Activated CD4-positive, alpha-beta T cell treated with anti-CD3 and anti-CD28 coated beads, Interleukin-2, amount 10 ng/mL, durations not matched to agents 7 days and 5 days (primary cell): ENCODE measurements around the gene RAB1B. TPM values are rescaled to one million over a fixed set of nuclear protein-coding genes. Genes with fewer than 3 reads are reported as not detected.
"Not testable (repeated sequence)": the region's sequence is repeated elsewhere in the genome, so short reads cannot be mapped to it uniquely, and the experiment has no call there.

Experiments used
- CTCF ChIA-PET: fragments of 350-600 bp; sonication (Branson Sonifier 250); formaldehyde crosslinking; loops from one replicate; lab custom pipeline; 2021; ENCODE audit warnings: antibody characterized with exemption; lab: Charles Lee
- POLR2A ChIA-PET: fragments of 350-600 bp; sonication (Branson Sonifier 250); formaldehyde crosslinking; loops from one replicate; lab custom pipeline; 2021; ENCODE audit warnings: antibody characterized with exemption; lab: Charles Lee
- DNase-seq: peaks from one replicate; pipeline ENCODE4 v3.0.0-alpha.2; 2020
- H3K27ac Mint-ChIP-seq: one replicate; pipeline ENCODE4 v1.8.0; 2021; ENCODE audit warnings: mild to moderate bottlenecking, moderate library complexity, mixed read lengths
- H3K27me3 Mint-ChIP-seq: one replicate; pipeline ENCODE4 v1.8.0; 2021; ENCODE audit warnings: mixed read lengths
- H3K36me3 Mint-ChIP-seq: one replicate; pipeline ENCODE4 v1.8.0; 2021; ENCODE audit warnings: low read depth, mixed read lengths
- H3K4me1 Mint-ChIP-seq: one replicate; pipeline ENCODE4 v1.8.0; 2021; ENCODE audit warnings: mixed read lengths
- H3K4me3 Mint-ChIP-seq: one replicate; pipeline ENCODE4 v1.8.0; 2021; ENCODE audit warnings: mild to moderate bottlenecking, moderate library complexity, mixed read lengths
- H3K9me3 Mint-ChIP-seq: one replicate; pipeline ENCODE4 v1.8.0; 2021; ENCODE audit warnings: mixed read lengths
- total RNA-seq, 2 experiments: library from RNA; stranded (reverse); gene quantifications; one replicate each; pipeline ENCODE4 v1.2.3, GENCODE V29; 2021

The RAB1B gene
- total RNA-seq, 2 experiments from 2014 or later = 151 to 174 TPM

GRCh38 chr11:66315921-66316811, 47.7 kb downstream of the RAB1B start:
- H3K4me3 Mint-ChIP-seq = peak overlapping the region; percentile 40
- peaks cover 6% of the 10 kb centered on the region for H3K9me3 Mint-ChIP-seq
- no peaks in the 10 kb centered on the region for H3K27me3 Mint-ChIP-seq
- peaks cover 70% of the 10 kb centered on the region for H3K4me1 Mint-ChIP-seq
- peak overlapping the region; percentile 41 for H3K27ac Mint-ChIP-seq
- CTCF ChIA-PET = interaction anchor here (0.9 to 3.8 kb wide), 5 partner anchors 11 to 93 kb away, joined by 3 to 17 read pairs (median 3); partner anchors contain the start of gene RIN1
- no peak for DNase-seq
- H3K36me3 Mint-ChIP-seq = peaks cover 12% of the 10 kb centered on the region
- POLR2A ChIA-PET = no interaction called here

GRCh38 chr11:66316849-66317251, 48.4 kb downstream of the RAB1B start, which contains the start of gene CD248:
Gene CD248 (minus strand): TSS chr11:66317044. CDS start chr11:66317027, 17 bp downstream.
- H3K4me3 Mint-ChIP-seq = peak within 1 kb of the TSS; percentile 42
- H3K9me3 Mint-ChIP-seq = peaks cover 6% of the 10 kb centered on the region
- peaks cover 12% of the 10 kb centered on the region for H3K36me3 Mint-ChIP-seq
- POLR2A ChIA-PET = no interaction called here
- H3K27me3 Mint-ChIP-seq = no peaks in the 10 kb centered on the region
- H3K4me1 Mint-ChIP-seq = peaks cover 68% of the 10 kb centered on the region
- H3K27ac Mint-ChIP-seq = peak within 1 kb of the TSS; percentile 97
- no peak for DNase-seq
- CTCF ChIA-PET = interaction anchor here (1.0 to 3.8 kb wide), 5 partner anchors 13 to 94 kb away, joined by 3 to 17 read pairs (median 3); partner anchors contain the start of gene YIF1A

- peaks cover 69% of the 10 kb centered on the region for H3K4me1 Mint-ChIP-seq
- DNase-seq = peak; percentile 44
- peak overlapping the region; percentile 42 for H3K4me3 Mint-ChIP-seq
- H3K27ac Mint-ChIP-seq = peak overlapping the region; percentile 97
- no peaks in the 10 kb centered on the region for H3K27me3 Mint-ChIP-seq
- H3K36me3 Mint-ChIP-seq = peaks cover 12% of the 10 kb centered on the region
- H3K9me3 Mint-ChIP-seq = peaks cover 6% of the 10 kb centered on the region
- ChIA-PET CTCF (interaction anchor here (0.6 to 3.8 kb wide), 6 partner anchors 12 to 1001 kb away, joined by 3 to 17 read pairs (median 3); partner anchors contain the start of gene YIF1A), POLR2A (no interaction called here)
These were observed 48.9 kb downstream of the RAB1B start for GRCh38 chr11:66317322-66317722.

GRCh38 chr11:66317723-66318599, 49.5 kb downstream of the RAB1B start:
- peaks cover 6% of the 10 kb centered on the region for H3K9me3 Mint-ChIP-seq
- peak; percentile 70 for DNase-seq
- H3K36me3 Mint-ChIP-seq = peaks cover 12% of the 10 kb centered on the region
- peak overlapping the region; percentile 97 for H3K27ac Mint-ChIP-seq
- peaks cover 72% of the 10 kb centered on the region for H3K4me1 Mint-ChIP-seq
- ChIA-PET CTCF (interaction anchor here (0.6 to 3.8 kb wide), 6 partner anchors 12 to 1002 kb away, joined by 3 to 17 read pairs (median 3); partner anchors contain the start of gene YIF1A), POLR2A (no interaction called here)
- no peaks in the 10 kb centered on the region for H3K27me3 Mint-ChIP-seq
- H3K4me3 Mint-ChIP-seq = peak overlapping the region; percentile 42

GRCh38 chr11:66318600-66318970, 50.1 kb downstream of the RAB1B start:
- ChIA-PET CTCF (interaction anchor here (3.8 kb wide), 1 partner anchor 11 kb away, joined by 17 read pairs; no protein-coding TSS in a partner anchor), POLR2A (no interaction called here)
- no peak for DNase-seq
- peaks cover 68% of the 10 kb centered on the region for H3K4me1 Mint-ChIP-seq
- H3K27ac Mint-ChIP-seq = peak overlapping the region; percentile 97
- no peak overlapping the region for H3K4me3 Mint-ChIP-seq
- no peaks in the 10 kb centered on the region for H3K27me3 Mint-ChIP-seq
- H3K36me3 Mint-ChIP-seq = peaks cover 12% of the 10 kb centered on the region
- H3K9me3 Mint-ChIP-seq = peaks cover 6% of the 10 kb centered on the region

- CTCF ChIA-PET, H3K27me3 Mint-ChIP-seq, POLR2A ChIA-PET, H3K9me3 Mint-ChIP-seq, H3K4me3 Mint-ChIP-seq, DNase-seq: not testable (repeated sequence)
- Mint-ChIP-seq H3K4me1 (peaks cover 69% of the 10 kb centered on the region), H3K27ac (peak overlapping the region; percentile 41), H3K36me3 (peaks cover 12% of the 10 kb centered on the region)
These were observed 51.9 kb downstream of the RAB1B start for GRCh38 chr11:66320289-66320688.

GRCh38 chr11:66320748-66321147, 52.3 kb downstream of the RAB1B start:
- H3K4me3 Mint-ChIP-seq, H3K27me3 Mint-ChIP-seq, CTCF ChIA-PET, DNase-seq, H3K9me3 Mint-ChIP-seq, POLR2A ChIA-PET: not testable (repeated sequence)
- H3K36me3 Mint-ChIP-seq = peaks cover 12% of the 10 kb centered on the region
- H3K27ac Mint-ChIP-seq = peak overlapping the region; percentile 66
- H3K4me1 Mint-ChIP-seq = peaks cover 69% of the 10 kb centered on the region

- CTCF ChIA-PET = interaction anchor here (0.8 to 1.2 kb wide), 2 partner anchors 10 to 14 kb away, joined by 3 read pairs; partner anchors contain the start of gene RIN1
- no peak overlapping the region for H3K4me3 Mint-ChIP-seq
- H3K27me3 Mint-ChIP-seq = no peaks in the 10 kb centered on the region
- peaks cover 12% of the 10 kb centered on the region for H3K36me3 Mint-ChIP-seq
- POLR2A ChIA-PET = no interaction called here
- DNase-seq = no peak
- H3K9me3 Mint-ChIP-seq = peaks cover 6% of the 10 kb centered on the region
- no peak overlapping the region for H3K27ac Mint-ChIP-seq
- peaks cover 71% of the 10 kb centered on the region for H3K4me1 Mint-ChIP-seq
These were observed 53.2 kb downstream of the RAB1B start for GRCh38 chr11:66321606-66322005.

GRCh38 chr11:66322732-66323427, 54.4 kb downstream of the RAB1B start:
- H3K9me3 Mint-ChIP-seq = peaks cover 6% of the 10 kb centered on the region
- H3K36me3 Mint-ChIP-seq = peaks cover 12% of the 10 kb centered on the region
- peaks cover 71% of the 10 kb centered on the region for H3K4me1 Mint-ChIP-seq
- no peak overlapping the region for H3K4me3 Mint-ChIP-seq
- ChIA-PET POLR2A (no interaction called here), CTCF (interaction anchor here (0.9 kb wide), 1 partner anchor 10 kb away, joined by 3 read pairs; no protein-coding TSS in a partner anchor)
- no peaks in the 10 kb centered on the region for H3K27me3 Mint-ChIP-seq
- DNase-seq = no peak
- no peak overlapping the region for H3K27ac Mint-ChIP-seq

GRCh38 chr11:66323684-66324083, 55.2 kb downstream of the RAB1B start:
- ChIA-PET CTCF (interaction anchor here (0.6 to 1.6 kb wide), 2 partner anchors 11 to 292 kb away, joined by 3 to 5 read pairs; no protein-coding TSS in a partner anchor), POLR2A (no interaction called here)
- peaks cover 10% of the 10 kb centered on the region for H3K36me3 Mint-ChIP-seq
- peaks cover 6% of the 10 kb centered on the region for H3K9me3 Mint-ChIP-seq
- peaks cover 71% of the 10 kb centered on the region for H3K4me1 Mint-ChIP-seq
- H3K27me3 Mint-ChIP-seq = no peaks in the 10 kb centered on the region
- DNase-seq = no peak
- H3K27ac Mint-ChIP-seq = no peak overlapping the region
- H3K4me3 Mint-ChIP-seq = no peak overlapping the region

GRCh38 chr11:66324664-66325063, 56.2 kb downstream of the RAB1B start:
- POLR2A ChIA-PET = no interaction called here
- peaks cover 8% of the 10 kb centered on the region for H3K36me3 Mint-ChIP-seq
- CTCF ChIA-PET = interaction anchor here (0.6 to 1.6 kb wide), 3 partner anchors 12 to 293 kb away, joined by 3 to 5 read pairs (median 4); no protein-coding TSS in a partner anchor
- H3K9me3 Mint-ChIP-seq = peaks cover 6% of the 10 kb centered on the region
- no peaks in the 10 kb centered on the region for H3K27me3 Mint-ChIP-seq
- H3K27ac Mint-ChIP-seq = peak overlapping the region; percentile 71
- peaks cover 67% of the 10 kb centered on the region for H3K4me1 Mint-ChIP-seq
- no peak overlapping the region for H3K4me3 Mint-ChIP-seq
- DNase-seq = no peak
